Progenitor cell of endocrine pancreas (in vitro differentiated cells): ENCODE results near the gene KCND1. TPM values are rescaled to one million over a fixed set of nuclear protein-coding genes. Genes with fewer than 3 reads are reported as not detected.

Source experiments
- DNase-seq: peaks from one replicate; pipeline ENCODE4 v3.0.0; 2021; ENCODE audit warnings: low spot score; ENCODE audit not compliant: unreplicated experiment
- H3K27ac Mint-ChIP-seq: 2 replicates; pipeline ENCODE4 v1.8.0; 2021; ENCODE audit warnings: mild to moderate bottlenecking, moderate library complexity, mixed read lengths
- H3K27me3 Mint-ChIP-seq: 2 replicates; pipeline ENCODE4 v1.8.0; 2021; ENCODE audit warnings: mixed read lengths
- H3K36me3 Mint-ChIP-seq: 2 replicates; pipeline ENCODE4 v1.8.0; 2022; ENCODE audit warnings: mixed read lengths; ENCODE audit not compliant: insufficient read depth
- H3K4me1 Mint-ChIP-seq: 2 replicates; pipeline ENCODE4 v1.8.0; 2021; ENCODE audit warnings: low read depth, mixed read lengths
- H3K4me3 Mint-ChIP-seq: 2 replicates; pipeline ENCODE4 v1.8.0; 2021; ENCODE audit warnings: low read depth, mild to moderate bottlenecking, moderate library complexity, mixed read lengths
- H3K9me3 Mint-ChIP-seq: 2 replicates; pipeline ENCODE4 v1.8.0; 2021; ENCODE audit warnings: low read depth, mixed read lengths
- CTCF ChIP-seq: fragments of 200-600 bp; sonication (generic); IDR thresholded peaks from one replicate; pipeline ENCODE4 v1.5.0; 2021; ENCODE audit warnings: antibody characterized with exemption, mild to moderate bottlenecking; ENCODE audit not compliant: unreplicated experiment
- total RNA-seq: library from RNA; stranded (reverse); gene quantifications from 2 replicates; pipeline ENCODE4 v1.2.1, GENCODE V29; 2021

KCND1 gene
- total RNA-seq, 1 donor from 2014 or later, result 8.2 TPM

GRCh38 chrX:48969471-48969870, 2.2 kb downstream of the KCND1 start:
- H3K4me1 Mint-ChIP-seq, result peaks cover 5% of the 10 kb centered on the region
- H3K36me3 Mint-ChIP-seq, result peaks cover 4% of the 10 kb centered on the region
- no peak overlapping the region for H3K4me3 Mint-ChIP-seq
- no peak for TF ChIP-seq CTCF
- peaks cover 8% of the 10 kb centered on the region for H3K9me3 Mint-ChIP-seq
- H3K27ac Mint-ChIP-seq, result peak overlapping the region; percentile 45
- DNase-seq, result no peak
- H3K27me3 Mint-ChIP-seq, result no peaks in the 10 kb centered on the region

GRCh38 chrX:48968377-48968776, 3.3 kb downstream of the KCND1 start:
- no peak for DNase-seq
- Mint-ChIP-seq H3K4me1 (peaks cover 5% of the 10 kb centered on the region), H3K36me3 (peaks cover 4% of the 10 kb centered on the region), H3K9me3 (peaks cover 7% of the 10 kb centered on the region), H3K4me3 (no peak overlapping the region), H3K27me3 (no peaks in the 10 kb centered on the region), H3K27ac (no peak overlapping the region)
- no peak for TF ChIP-seq CTCF

- H3K9me3 Mint-ChIP-seq, result no peaks in the 10 kb centered on the region
- TF ChIP-seq CTCF, result no peak
- H3K36me3 Mint-ChIP-seq, result peaks cover 1% of the 10 kb centered on the region
- no peak overlapping the region for H3K4me3 Mint-ChIP-seq
- DNase-seq, result no peak
- peaks cover under 1% of the 10 kb centered on the region for H3K4me1 Mint-ChIP-seq
- H3K27ac Mint-ChIP-seq, result peak overlapping the region; percentile 44
- H3K27me3 Mint-ChIP-seq, result no peaks in the 10 kb centered on the region
These were observed 4.7 kb downstream of the KCND1 start for GRCh38 chrX:48966796-48967579.

GRCh38 chrX:48965959-48966358, 5.7 kb downstream of the KCND1 start:
- Mint-ChIP-seq H3K27ac (no peak overlapping the region), H3K36me3 (peaks cover 1% of the 10 kb centered on the region), H3K4me1 (peaks cover 5% of the 10 kb centered on the region), H3K27me3 (no peaks in the 10 kb centered on the region), H3K4me3 (no peak overlapping the region), H3K9me3 (peaks cover 5% of the 10 kb centered on the region)
- DNase-seq, result no peak
- no peak for TF ChIP-seq CTCF

GRCh38 chrX:48961585-48962091, 10.0 kb downstream of the KCND1 start:
- Mint-ChIP-seq H3K4me3 (no peak overlapping the region), H3K4me1 (peaks cover 5% of the 10 kb centered on the region), H3K27me3 (no peaks in the 10 kb centered on the region), H3K27ac (peak overlapping the region; percentile 76), H3K36me3 (peaks cover 1% of the 10 kb centered on the region), H3K9me3 (peaks cover 13% of the 10 kb centered on the region)
- no peak for TF ChIP-seq CTCF
- DNase-seq, result no peak
